ENCODE measurements around the gene WDR70.
"Not testable (repeated sequence)": the region's sequence is repeated elsewhere in the genome, so short reads cannot be mapped to it uniquely, and the experiment has no call there.

WDR70 gene

DNA sequence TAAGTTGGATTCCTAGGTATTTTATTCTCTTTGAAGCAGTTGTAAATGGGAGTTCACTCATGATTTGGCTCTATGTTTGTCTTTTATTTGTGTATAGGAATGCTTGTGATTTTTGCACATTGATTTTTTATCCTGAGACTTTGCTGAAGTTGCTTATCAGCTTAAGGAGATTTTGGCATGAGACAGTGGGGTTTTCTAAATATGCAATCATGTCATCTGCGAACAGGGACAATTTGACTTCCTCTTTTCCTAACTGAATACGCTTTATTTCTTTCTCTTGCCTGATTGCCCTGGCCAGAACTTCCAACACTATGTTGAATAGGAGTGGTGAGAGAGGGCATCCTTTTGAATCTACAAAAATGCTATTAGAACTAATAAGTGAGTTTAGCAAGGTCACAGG, 215.7 kb downstream of the WDR70 start:
- H3K4me1 ChIP-seq (ENCODE audit: control insufficient read depth, low read depth, low read length); H4K5ac ChIP-seq (ENCODE audit: low read length); H3K4ac ChIP-seq (ENCODE audit: low read depth, low read length); H3K79me1 ChIP-seq (ENCODE audit: low read length); H3K79me2 ChIP-seq (ENCODE audit: control insufficient read depth, insufficient read depth, low read length); H3K36me3 ChIP-seq (ENCODE audit: control insufficient read depth, insufficient read depth, low read length); H3K27me3 ChIP-seq (ENCODE audit: insufficient read depth, low read length, poor library complexity); H3K27ac ChIP-seq (ENCODE audit: low read depth, low read length); H2AK5ac ChIP-seq (ENCODE audit: low read length); H2BK5ac ChIP-seq (ENCODE audit: low read length); DNase-seq; H3K18ac ChIP-seq (ENCODE audit: low read length); H3K9ac ChIP-seq (ENCODE audit: low read length); H4K8ac ChIP-seq (ENCODE audit: low read depth, low read length); H3K23ac ChIP-seq (ENCODE audit: low read length); H2BK15ac ChIP-seq (replicated peaks; ENCODE audit: low read depth); H3K4me2 ChIP-seq (ENCODE audit: low read length); H2BK120ac ChIP-seq (ENCODE audit: low read depth, low read length); H3K4me3 ChIP-seq (ENCODE audit: low read length); H3K56ac ChIP-seq (ENCODE audit: low read length): not testable (repeated sequence)
- no CpG with 5 or more reads among the region's 2 CpGs for WGBS (ENCODE audit: extremely low coverage, insufficient coverage, low lambda C conversion rate)

DNA sequence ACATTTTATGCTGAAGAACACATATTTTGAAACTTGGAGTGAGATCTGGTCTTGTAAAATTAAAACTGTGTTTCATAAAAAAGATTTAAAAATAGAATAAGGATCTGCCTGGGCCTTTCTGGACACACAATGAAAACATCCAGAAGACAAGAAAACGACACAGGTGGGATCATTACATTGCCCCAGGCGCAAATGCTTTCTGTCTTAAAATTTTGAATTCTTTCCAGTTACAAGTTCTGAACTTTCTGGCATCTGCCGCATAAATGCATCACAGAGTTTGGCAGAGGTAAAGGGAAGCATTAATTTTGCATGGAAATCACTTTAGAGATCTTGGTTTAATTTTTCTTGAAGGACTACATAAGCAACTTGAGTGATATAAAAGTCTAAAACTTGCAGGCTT, 219.6 kb downstream of the WDR70 start:
- WGBS (ENCODE audit: extremely low coverage, insufficient coverage, low lambda C conversion rate), result no CpG with 5 or more reads among the region's 3 CpGs
- no peaks in the 10 kb centered on the region for H3K79me2 ChIP-seq (ENCODE audit: control insufficient read depth, insufficient read depth, low read length)
- DNase-seq, result no peak

GRCh38 chr5:37601163-37601562, 222.0 kb downstream of the WDR70 start:
- DNase-seq, result no peak
- no peaks in the 10 kb centered on the region for H3K79me1 ChIP-seq (ENCODE audit: low read length)
- no peak overlapping the region for H2BK120ac ChIP-seq (ENCODE audit: low read depth, low read length)
- no CpG with 5 or more reads among the region's 1 CpG for WGBS (ENCODE audit: extremely low coverage, insufficient coverage, low lambda C conversion rate)
- H3K18ac ChIP-seq (ENCODE audit: low read length), result no peak overlapping the region
- H3K4me2 ChIP-seq (ENCODE audit: low read length), result no peak overlapping the region
- no peak overlapping the region for H2BK5ac ChIP-seq (ENCODE audit: low read length)
- H3K4ac ChIP-seq (ENCODE audit: low read depth, low read length), result no peak overlapping the region
- H3K27ac ChIP-seq (ENCODE audit: low read depth, low read length), result no peak overlapping the region
- H3K79me2 ChIP-seq (ENCODE audit: control insufficient read depth, insufficient read depth, low read length), result no peaks in the 10 kb centered on the region
- H3K56ac ChIP-seq (ENCODE audit: low read length), result no peak overlapping the region
- H3K4me1 ChIP-seq (ENCODE audit: control insufficient read depth, low read depth, low read length), result no peaks in the 10 kb centered on the region
- no peaks in the 10 kb centered on the region for H3K36me3 ChIP-seq (ENCODE audit: control insufficient read depth, insufficient read depth, low read length)
- no peak overlapping the region for H3K23ac ChIP-seq (ENCODE audit: low read length)
- no peak overlapping the region for H3K9ac ChIP-seq (ENCODE audit: low read length)
- no peak overlapping the region for H4K5ac ChIP-seq (ENCODE audit: low read length)
- H2AK5ac ChIP-seq (ENCODE audit: low read length), result no peak overlapping the region
- no peak overlapping the region for H2BK15ac ChIP-seq (replicated peaks; ENCODE audit: low read depth)
- no peaks in the 10 kb centered on the region for H3K27me3 ChIP-seq (ENCODE audit: insufficient read depth, low read length, poor library complexity)
- no peak overlapping the region for H4K8ac ChIP-seq (ENCODE audit: low read depth, low read length)
- no peak overlapping the region for H3K4me3 ChIP-seq (ENCODE audit: low read length)

More for the DNA sequence above, 219.6 kb downstream of the WDR70 start:
- Histone ChIP-seq H2BK5ac (ENCODE audit: low read length) (no peak overlapping the region), H3K9ac (ENCODE audit: low read length) (no peak overlapping the region), H3K18ac (ENCODE audit: low read length) (no peak overlapping the region), H3K4ac (ENCODE audit: low read depth, low read length) (no peak overlapping the region), H3K27me3 (ENCODE audit: insufficient read depth, low read length, poor library complexity) (no peaks in the 10 kb centered on the region), H2BK15ac (replicated peaks; ENCODE audit: low read depth) (no peak overlapping the region), H2AK5ac (ENCODE audit: low read length) (no peak overlapping the region), H3K4me3 (ENCODE audit: low read length) (no peak overlapping the region), H4K8ac (ENCODE audit: low read depth, low read length) (no peak overlapping the region), H3K79me1 (ENCODE audit: low read length) (no peaks in the 10 kb centered on the region), H3K36me3 (ENCODE audit: control insufficient read depth, insufficient read depth, low read length) (no peaks in the 10 kb centered on the region), H3K4me2 (ENCODE audit: low read length) (no peak overlapping the region), H2BK120ac (ENCODE audit: low read depth, low read length) (no peak overlapping the region), H3K4me1 (ENCODE audit: control insufficient read depth, low read depth, low read length) (no peaks in the 10 kb centered on the region), H3K27ac (ENCODE audit: low read depth, low read length) (no peak overlapping the region), H3K23ac (ENCODE audit: low read length) (no peak overlapping the region), H4K5ac (ENCODE audit: low read length) (no peak overlapping the region), H3K56ac (ENCODE audit: low read length) (no peak overlapping the region)

GRCh38 chr5:37603072-37603471, 224.0 kb downstream of the WDR70 start:
- H3K4me2 ChIP-seq (ENCODE audit: low read length), result no peak overlapping the region
- H2BK15ac ChIP-seq (replicated peaks; ENCODE audit: low read depth), result no peak overlapping the region
- H3K27me3 ChIP-seq (ENCODE audit: insufficient read depth, low read length, poor library complexity), result no peaks in the 10 kb centered on the region
- no peak overlapping the region for H2BK120ac ChIP-seq (ENCODE audit: low read depth, low read length)
- no peaks in the 10 kb centered on the region for H3K36me3 ChIP-seq (ENCODE audit: control insufficient read depth, insufficient read depth, low read length)
- H3K9ac ChIP-seq (ENCODE audit: low read length), result no peak overlapping the region
- no peak overlapping the region for H4K8ac ChIP-seq (ENCODE audit: low read depth, low read length)
- no peak overlapping the region for H3K18ac ChIP-seq (ENCODE audit: low read length)
- H3K79me2 ChIP-seq (ENCODE audit: control insufficient read depth, insufficient read depth, low read length), result no peaks in the 10 kb centered on the region
- DNase-seq, result no peak
- H2AK5ac ChIP-seq (ENCODE audit: low read length), result no peak overlapping the region
- H3K23ac ChIP-seq (ENCODE audit: low read length), result no peak overlapping the region
- H3K79me1 ChIP-seq (ENCODE audit: low read length), result no peaks in the 10 kb centered on the region
- H3K4me3 ChIP-seq (ENCODE audit: low read length), result no peak overlapping the region
- no CpG with 5 or more reads among the region's 1 CpG for WGBS (ENCODE audit: extremely low coverage, insufficient coverage, low lambda C conversion rate)
- no peak overlapping the region for H3K4ac ChIP-seq (ENCODE audit: low read depth, low read length)
- no peak overlapping the region for H2BK5ac ChIP-seq (ENCODE audit: low read length)
- H3K56ac ChIP-seq (ENCODE audit: low read length), result no peak overlapping the region
- no peak overlapping the region for H3K27ac ChIP-seq (ENCODE audit: low read depth, low read length)
- H3K4me1 ChIP-seq (ENCODE audit: control insufficient read depth, low read depth, low read length), result no peaks in the 10 kb centered on the region
- H4K5ac ChIP-seq (ENCODE audit: low read length), result no peak overlapping the region

GRCh38 chr5:37604290-37604689, 225.2 kb downstream of the WDR70 start:
- Histone ChIP-seq H2BK15ac (replicated peaks; ENCODE audit: low read depth) (no peak overlapping the region), H2BK5ac (ENCODE audit: low read length) (no peak overlapping the region), H3K27me3 (ENCODE audit: insufficient read depth, low read length, poor library complexity) (no peaks in the 10 kb centered on the region), H3K79me1 (ENCODE audit: low read length) (no peaks in the 10 kb centered on the region), H3K18ac (ENCODE audit: low read length) (no peak overlapping the region), H3K9ac (ENCODE audit: low read length) (no peak overlapping the region), H3K4me1 (ENCODE audit: control insufficient read depth, low read depth, low read length) (no peaks in the 10 kb centered on the region), H3K36me3 (ENCODE audit: control insufficient read depth, insufficient read depth, low read length) (no peaks in the 10 kb centered on the region), H2BK120ac (ENCODE audit: low read depth, low read length) (no peak overlapping the region), H3K79me2 (ENCODE audit: control insufficient read depth, insufficient read depth, low read length) (no peaks in the 10 kb centered on the region), H4K5ac (ENCODE audit: low read length) (no peak overlapping the region), H3K4ac (ENCODE audit: low read depth, low read length) (no peak overlapping the region), H3K23ac (ENCODE audit: low read length) (no peak overlapping the region), H3K27ac (ENCODE audit: low read depth, low read length) (no peak overlapping the region), H3K4me2 (ENCODE audit: low read length) (no peak overlapping the region), H3K56ac (ENCODE audit: low read length) (no peak overlapping the region), H2AK5ac (ENCODE audit: low read length) (no peak overlapping the region), H3K4me3 (ENCODE audit: low read length) (no peak overlapping the region), H4K8ac (ENCODE audit: low read depth, low read length) (no peak overlapping the region)
- no CpG with 5 or more reads among the region's 1 CpG for WGBS (ENCODE audit: extremely low coverage, insufficient coverage, low lambda C conversion rate)
- DNase-seq, result peak; percentile 17

DNA sequence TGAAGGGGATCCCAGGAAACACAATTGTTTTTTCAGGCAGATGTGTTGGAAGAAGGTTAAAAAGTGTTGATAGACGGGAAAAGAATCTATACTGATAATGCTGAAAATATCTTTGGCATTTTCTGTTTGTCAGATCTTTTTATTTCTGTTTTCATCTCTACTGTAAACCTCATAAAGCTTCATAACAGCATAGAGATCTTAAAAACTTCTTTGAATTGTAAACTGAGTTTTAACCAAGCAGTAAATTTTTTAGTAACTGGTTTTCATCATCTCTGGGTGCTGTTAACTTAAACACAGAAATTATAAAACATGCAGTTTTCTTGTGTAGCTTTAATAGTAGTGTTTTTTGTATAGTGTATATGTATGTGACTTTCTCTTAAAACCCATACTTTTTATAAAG, 227.0 kb downstream of the WDR70 start:
- no peak overlapping the region for H3K4me3 ChIP-seq (ENCODE audit: low read length)
- no peaks in the 10 kb centered on the region for H3K79me2 ChIP-seq (ENCODE audit: control insufficient read depth, insufficient read depth, low read length)
- H3K27me3 ChIP-seq (ENCODE audit: insufficient read depth, low read length, poor library complexity), result no peaks in the 10 kb centered on the region
- no peak overlapping the region for H4K8ac ChIP-seq (ENCODE audit: low read depth, low read length)
- H3K27ac ChIP-seq (ENCODE audit: low read depth, low read length), result no peak overlapping the region
- no peak overlapping the region for H2BK120ac ChIP-seq (ENCODE audit: low read depth, low read length)
- H3K23ac ChIP-seq (ENCODE audit: low read length), result no peak overlapping the region
- no peak overlapping the region for H3K9ac ChIP-seq (ENCODE audit: low read length)
- no peak for DNase-seq
- H3K4me2 ChIP-seq (ENCODE audit: low read length), result no peak overlapping the region
- no peaks in the 10 kb centered on the region for H3K79me1 ChIP-seq (ENCODE audit: low read length)
- H2BK5ac ChIP-seq (ENCODE audit: low read length), result no peak overlapping the region
- no peak overlapping the region for H2AK5ac ChIP-seq (ENCODE audit: low read length)
- no peak overlapping the region for H3K18ac ChIP-seq (ENCODE audit: low read length)
- no peak overlapping the region for H2BK15ac ChIP-seq (replicated peaks; ENCODE audit: low read depth)
- H3K4ac ChIP-seq (ENCODE audit: low read depth, low read length), result no peak overlapping the region
- no CpG with 5 or more reads among the region's 1 CpG for WGBS (ENCODE audit: extremely low coverage, insufficient coverage, low lambda C conversion rate)
- H3K56ac ChIP-seq (ENCODE audit: low read length), result no peak overlapping the region
- no peaks in the 10 kb centered on the region for H3K36me3 ChIP-seq (ENCODE audit: control insufficient read depth, insufficient read depth, low read length)
- H4K5ac ChIP-seq (ENCODE audit: low read length), result no peak overlapping the region
- no peaks in the 10 kb centered on the region for H3K4me1 ChIP-seq (ENCODE audit: control insufficient read depth, low read depth, low read length)
